K562 (cell line): ENCODE results near the gene ADAMTS7. TPM values are rescaled to one million over a fixed set of nuclear protein-coding genes. Genes with fewer than 3 reads are reported as not detected.
A peak's percentile ranks its signal among the peaks of the same experiment; 100 is the strongest.

ENCODE experiments used
- ARID1B ChIP-seq: fragments of 450-650 bp; IDR thresholded peaks from 2 replicates; pipeline ENCODE4 v1.6.1; 2016; ENCODE audit warnings: antibody characterized with exemption, mild to moderate bottlenecking, inconsistent platforms
- C11orf30 ChIP-seq: fragments of 450-650 bp; IDR thresholded peaks from 2 replicates; pipeline ENCODE4 v1.6.1; 2016; ENCODE audit warnings: low read depth, mild to moderate bottlenecking
- CBFA2T2 ChIP-seq: fragments of 450-650 bp; conservative IDR thresholded peaks from 2 replicates; pipeline ENCODE4 v1.6.1; 2017; ENCODE audit warnings: mild to moderate bottlenecking
- CBFA2T3 ChIP-seq: fragments of 450-650 bp; IDR thresholded peaks from 2 replicates; pipeline ENCODE4 v1.6.1; 2017
- ETS2 ChIP-seq: IDR thresholded peaks from 2 replicates; pipeline ENCODE4 v1.6.1; 2016; ENCODE audit warnings: borderline replicate concordance, missing genetic modification characterization, mild to moderate bottlenecking, moderate library complexity, missing compliant biosample characterization; ENCODE audit not compliant: poor library complexity, severe bottlenecking
- ILF3 ChIP-seq: fragments of 450-650 bp; IDR thresholded peaks from 2 replicates; pipeline ENCODE4 v1.6.1; 2018; ENCODE audit warnings: antibody characterized with exemption, mild to moderate bottlenecking, moderate library complexity, borderline replicate concordance
- NR2C1 ChIP-seq, 2 experiments: fragments of 450-650 bp; IDR thresholded peaks; 2 replicates each; pipeline ENCODE4 v1.6.1; 2017; ENCODE audit warnings: mild to moderate bottlenecking in 2 of 2, antibody characterized with exemption in 1 of 2, inconsistent platforms in 1 of 2, missing compliant biosample characterization in 1 of 2, missing genetic modification characterization in 1 of 2
- NR3C1 ChIP-seq: sonication (generic); formaldehyde crosslinking; IDR thresholded peaks from 2 replicates; pipeline ENCODE4 v1.8.1; 2022; ENCODE audit warnings: missing genetic modification reagents
- NR4A1 ChIP-seq, 2 experiments: fragments of 250-450 bp in 1 of 2; fragments of 450-650 bp in 1 of 2; sonication (Bioruptor Pico) in 1 of 2; IDR thresholded peaks; 2 replicates each; pipeline versions ENCODE4 v1.4.0 to v1.6.1; 2016 to 2020; ENCODE audit warnings: mild to moderate bottlenecking in 2 of 2, missing compliant biosample characterization in 1 of 2, missing genetic modification characterization in 1 of 2, moderate library complexity in 1 of 2
- PHF21A ChIP-seq: fragments of 450-650 bp; IDR thresholded peaks from 2 replicates; pipeline ENCODE4 v1.6.1; 2017; ENCODE audit warnings: low read depth, borderline replicate concordance
- SIX5 ChIP-seq, 2 experiments: IDR thresholded peaks; 2 replicates each; pipeline ENCODE4 v1.6.1; 2011; ENCODE audit warnings: low read length in 2 of 2, borderline replicate concordance in 1 of 2, low read depth in 1 of 2, mild to moderate bottlenecking in 1 of 2, moderate library complexity in 1 of 2; ENCODE audit not compliant: insufficient read depth in 1 of 2
- TCF3 ChIP-seq: sonication (generic); formaldehyde crosslinking; IDR thresholded peaks from 2 replicates; pipeline ENCODE4 v1.4.0; 2020; ENCODE audit warnings: mild to moderate bottlenecking, missing genetic modification reagents
- TRIM24 ChIP-seq, 2 experiments: fragments of 450-650 bp; IDR thresholded peaks; 2 replicates each; pipeline ENCODE4 v1.6.1; 2016
- TRIM28 ChIP-seq: fragments of 450-650 bp; IDR thresholded peaks from 2 replicates; pipeline ENCODE4 v1.6.1; 2017
- TSHZ1 ChIP-seq: fragments of 250-450 bp; sonication (Bioruptor Pico); IDR thresholded peaks from 2 replicates; pipeline ENCODE4 v1.4.0; 2020; ENCODE audit warnings: mild to moderate bottlenecking, moderate library complexity
- ZNF778 ChIP-seq: fragments of 450-650 bp; formaldehyde crosslinking; IDR thresholded peaks from 2 replicates; pipeline ENCODE4 v1.4.0; 2020; ENCODE audit warnings: mild to moderate bottlenecking, moderate library complexity
- polyA plus RNA-seq, 8 experiments: library from polyadenylated mRNA; depleted of rRNA in 4 of 8; stranded (reverse) in 5 of 8; unstranded in 3 of 8; fragments of >200 nt; fragmentation: Nextera tagmentation in 2 of 8; fragmentation: Illumina TruSeq in 1 of 8; extraction: Ambion mirVana in 2 of 8; extraction: Trizol in 1 of 8; gene quantifications; 2 replicates each; pipeline versions ENCODE4 v1.2.1 to v1.2.3, GENCODE V29; 2011 to 2014; ENCODE audit warnings: inconsistent platforms in 1 of 8, missing spikeins in 1 of 8
- total RNA-seq, 7 experiments: library from RNA; depleted of rRNA in 6 of 7; stranded (reverse); fragments of >200 nt in 6 of 7; fragmentation: Illumina TruSeq in 2 of 7; extraction: Trizol in 2 of 7; gene quantifications; 2 replicates each; pipeline versions ENCODE4 v1.2.1 to v1.2.3, GENCODE V29; 2011 to 2021; ENCODE audit warnings: low replicate concordance in 1 of 7

The ADAMTS7 gene
- total and polyA plus RNA-seq, 9 of the 15 experiments (the other 6 are each of a cell fraction or from before 2014, with no cell fraction given) = 0.05 to 0.07 TPM; not detected in 7

- peak; percentile 49 for TF ChIP-seq ARID1B
- TF ChIP-seq CBFA2T2 = peak; percentile 22; the same call in 1 of the 2 replicates
- no peak for TF ChIP-seq ZNF778 (CRISPR knock-in tag)
- TF ChIP-seq SIX5 (IDR thresholded peaks at IDR 0.05; ENCODE audit: borderline replicate concordance in 1 of 2, insufficient read depth in 1 of 2, low read depth in 1 of 2, low read length in 2 of 2) = no peak
- TF ChIP-seq TSHZ1 (CRISPR knock-in tag) = no peak
- peak; percentile 25; the same call in 1 of the 2 replicates for TF ChIP-seq C11orf30
- TF ChIP-seq NR2C1 (IDR thresholded peaks at IDR 0.05) = no peak
- no peak for TF ChIP-seq NR2C1 (tag; IDR thresholded peaks at IDR 0.05)
- TF ChIP-seq NR4A1 (CRISPR knock-in tag; IDR thresholded peaks at IDR 0.05) = no peak
- TF ChIP-seq NR4A1 (tag; IDR thresholded peaks at IDR 0.05) = no peak
- TF ChIP-seq TRIM28 = 0 out of 2 replicates have a peak, but pooled peaks have one; percentile 27
- no peak for TF ChIP-seq NR3C1 (CRISPR knock-in tag)
- TF ChIP-seq TRIM24 (IDR thresholded peaks at IDR 0.05) = peak; percentile 6 to 40; a peak in 1 of 4 replicates
- TF ChIP-seq TCF3 = peak; percentile 30; the same call in 1 of the 2 replicates
- TF ChIP-seq ETS2 (tag) = no peak
- no peak for TF ChIP-seq PHF21A
- peak; percentile 53 for TF ChIP-seq CBFA2T3
- TF ChIP-seq ILF3 = no peak
These were observed 98.3 kb downstream of the ADAMTS7 start (continued) for GRCh38 chr15:78712797-78713515.
